Measurements from ENCODE around the gene TXNDC12. TPM values are rescaled to one million over a fixed set of nuclear protein-coding genes. Genes with fewer than 3 reads are reported as not detected.
"Not testable (repeated sequence)": the region's sequence is repeated elsewhere in the genome, so short reads cannot be mapped to it uniquely, and the experiment has no call there.

TXNDC12 gene
- total RNA-seq: 10 to 100 TPM; 22.4 to 26.4 (median 25.5) TPM

DNA sequence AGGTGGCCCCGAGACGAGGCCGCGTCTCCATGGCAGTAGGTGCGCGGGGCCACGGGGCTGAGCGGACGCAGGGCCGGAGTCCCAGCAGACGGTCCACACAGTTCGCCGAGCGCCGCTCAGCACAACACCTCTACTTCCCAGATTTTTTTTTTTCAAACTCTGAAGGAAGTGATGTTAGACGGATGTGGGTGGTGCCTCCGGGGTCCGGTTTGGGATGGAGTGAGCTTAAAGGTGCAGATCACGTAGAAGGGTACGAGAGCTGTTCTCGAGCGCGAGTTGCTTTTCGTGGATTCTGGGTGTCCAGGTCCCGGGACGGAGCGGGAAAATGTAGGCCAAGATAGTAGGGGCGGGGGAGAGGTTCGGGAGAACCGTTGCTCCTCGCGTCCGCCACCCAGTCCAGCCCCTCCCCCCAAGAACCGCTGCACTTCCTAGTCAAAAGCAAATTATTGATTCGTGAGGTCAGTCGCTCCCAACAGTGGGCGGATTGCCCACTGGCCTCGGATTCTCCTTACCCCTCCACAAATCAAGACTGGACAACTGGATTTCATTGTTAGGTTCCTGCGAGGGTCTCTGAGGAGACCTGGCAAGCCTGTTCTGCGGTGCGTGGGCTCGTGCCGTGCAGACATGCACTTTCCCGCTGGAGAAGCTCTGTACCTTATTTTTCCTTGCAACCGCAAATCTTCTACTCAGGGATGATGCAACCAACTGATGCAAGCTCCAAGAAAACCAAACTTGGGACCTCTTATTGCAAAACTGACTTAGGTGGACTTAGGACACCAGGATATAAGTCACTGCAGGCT is at the start of gene TXNDC12:
TXNDC12 (minus strand) TSS at position 126 of the 800 bp plus-strand sequence; CDS start at position 31, 95 bp downstream.
- WGBS: under 1% methylated on average over 43 of the region's 45 CpGs
- H3K36me3 ChIP-seq: peaks cover 4% of the 10 kb centered on the region
- no peaks in the 10 kb centered on the region for H3K9me3 ChIP-seq
- peak; percentile 87 to 92 for DNase-seq (ENCODE audit: low spot score in 2 of 2)
- H3K4me3 ChIP-seq: peak within 1 kb of the TSS; percentile 98
- no peaks in the 10 kb centered on the region for H3K27me3 ChIP-seq
- TF ChIP-seq POLR2A (IDR thresholded peaks at IDR 0.05) (peak in 1 of 2 donors; percentile 64), POLR2AphosphoS5 (IDR thresholded peaks at IDR 0.05) (peak in 2 of 3 donors; percentile 26 to 40), EP300 (IDR thresholded peaks at IDR 0.05) (no peak)
- TF ChIP-seq, protein P1, sequence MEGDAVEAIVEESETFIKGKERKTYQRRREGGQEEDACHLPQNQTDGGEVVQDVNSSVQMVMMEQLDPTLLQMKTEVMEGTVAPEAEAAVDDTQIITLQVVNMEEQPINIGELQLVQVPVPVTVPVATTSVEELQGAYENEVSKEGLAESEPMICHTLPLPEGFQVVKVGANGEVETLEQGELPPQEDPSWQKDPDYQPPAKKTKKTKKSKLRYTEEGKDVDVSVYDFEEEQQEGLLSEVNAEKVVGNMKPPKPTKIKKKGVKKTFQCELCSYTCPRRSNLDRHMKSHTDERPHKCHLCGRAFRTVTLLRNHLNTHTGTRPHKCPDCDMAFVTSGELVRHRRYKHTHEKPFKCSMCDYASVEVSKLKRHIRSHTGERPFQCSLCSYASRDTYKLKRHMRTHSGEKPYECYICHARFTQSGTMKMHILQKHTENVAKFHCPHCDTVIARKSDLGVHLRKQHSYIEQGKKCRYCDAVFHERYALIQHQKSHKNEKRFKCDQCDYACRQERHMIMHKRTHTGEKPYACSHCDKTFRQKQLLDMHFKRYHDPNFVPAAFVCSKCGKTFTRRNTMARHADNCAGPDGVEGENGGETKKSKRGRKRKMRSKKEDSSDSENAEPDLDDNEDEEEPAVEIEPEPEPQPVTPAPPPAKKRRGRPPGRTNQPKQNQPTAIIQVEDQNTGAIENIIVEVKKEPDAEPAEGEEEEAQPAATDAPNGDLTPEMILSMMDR (IDR thresholded peaks at IDR 0.05): no peak
- peaks cover 49% of the 10 kb centered on the region for H3K4me1 ChIP-seq
- peak within 1 kb of the TSS; percentile 96 for H3K27ac ChIP-seq

DNA sequence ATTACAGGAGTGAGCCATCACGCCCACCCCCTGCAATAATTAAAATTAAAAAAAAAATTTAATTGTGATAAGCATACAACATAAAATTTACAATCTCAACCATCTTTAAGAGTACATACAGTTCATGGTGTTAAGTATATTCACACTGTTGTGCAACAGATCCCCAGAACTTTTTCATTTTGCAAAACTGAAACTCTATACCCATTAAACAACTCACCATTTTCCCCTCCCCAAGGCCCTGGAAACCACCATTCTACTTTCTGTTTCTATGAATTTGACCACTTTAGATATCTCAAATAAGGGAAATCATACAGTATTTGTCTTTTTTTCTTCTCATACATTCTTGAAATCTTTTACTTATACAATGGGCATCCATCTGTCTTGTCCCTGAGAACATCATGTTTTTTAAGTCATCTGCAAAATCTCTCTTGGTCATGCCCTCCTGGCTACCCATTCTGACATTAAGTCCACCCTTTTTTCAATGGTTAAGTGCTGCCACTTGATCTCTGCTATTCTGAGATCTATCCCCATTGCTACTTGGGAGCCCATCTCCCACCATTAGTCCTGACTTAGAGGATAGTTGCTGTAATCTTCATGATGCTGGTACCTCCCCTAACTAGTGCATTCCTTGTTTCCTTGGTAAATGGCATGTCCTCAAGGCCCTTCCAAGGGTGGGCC is 47.5 kb upstream of the TXNDC12 start:
- WGBS: 97% methylated on average over 1 of the region's 1 CpG
- Histone ChIP-seq H3K4me1 (no peaks in the 10 kb centered on the region), H3K27ac (no peak overlapping the region), H3K36me3 (no peaks in the 10 kb centered on the region), H3K4me3 (no peak overlapping the region), H3K27me3 (no peaks in the 10 kb centered on the region), H3K9me3 (no peaks in the 10 kb centered on the region)
- DNase-seq (ENCODE audit: low spot score in 2 of 2): no peak
- no peak for TF ChIP-seq EP300 (IDR thresholded peaks at IDR 0.05)
- no peak for TF ChIP-seq POLR2AphosphoS5 (IDR thresholded peaks at IDR 0.05)
- TF ChIP-seq POLR2A (IDR thresholded peaks at IDR 0.05): no peak
- TF ChIP-seq, protein P1 (IDR thresholded peaks at IDR 0.05): no peak

DNA sequence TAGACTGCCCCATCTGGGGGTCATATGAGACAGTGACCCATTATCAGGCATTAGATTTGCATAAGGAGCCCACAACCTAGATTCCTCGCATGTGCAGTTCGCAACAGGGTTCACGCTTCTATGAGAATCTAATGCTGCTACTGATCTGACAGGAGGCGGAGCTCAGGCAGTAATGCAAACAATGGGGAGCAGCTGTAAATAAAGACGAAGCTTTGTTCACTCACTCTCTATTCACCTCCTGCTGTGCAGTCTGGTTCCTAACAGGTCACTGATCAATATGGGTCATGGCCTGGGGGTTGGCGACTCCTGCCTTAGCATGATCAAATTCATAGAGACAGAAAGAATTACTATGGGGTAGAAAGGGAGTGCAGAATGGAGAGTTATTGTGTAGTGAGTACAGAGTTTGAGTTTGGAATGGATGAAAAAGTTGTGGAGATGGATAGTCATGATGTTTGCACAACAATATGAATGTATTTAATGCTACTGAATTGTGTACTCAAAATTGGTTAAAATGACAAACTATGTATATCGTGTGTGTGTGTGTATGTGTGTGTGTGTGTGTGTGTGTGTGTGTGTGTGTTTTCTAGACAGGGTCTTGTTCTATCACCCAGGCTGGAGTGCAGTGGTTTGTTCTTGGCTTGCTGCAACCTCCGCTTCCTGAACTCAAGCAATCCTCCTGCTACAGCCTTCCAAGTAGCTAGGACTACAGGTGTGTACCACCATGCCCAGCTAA is 43.3 kb upstream of the TXNDC12 start:
- Histone ChIP-seq H3K4me1 (no peaks in the 10 kb centered on the region), H3K27ac (no peak overlapping the region), H3K36me3 (no peaks in the 10 kb centered on the region), H3K27me3 (no peaks in the 10 kb centered on the region), H3K4me3 (no peak overlapping the region), H3K9me3 (no peaks in the 10 kb centered on the region)
- 56% methylated on average over 8 of the region's 8 CpGs for WGBS
- DNase-seq (ENCODE audit: low spot score in 2 of 2): no peak
- TF ChIP-seq, protein P1 (IDR thresholded peaks at IDR 0.05): no peak
- no peak for TF ChIP-seq POLR2A (IDR thresholded peaks at IDR 0.05)
- no peak for TF ChIP-seq EP300 (IDR thresholded peaks at IDR 0.05)
- no peak for TF ChIP-seq POLR2AphosphoS5 (IDR thresholded peaks at IDR 0.05)

DNA sequence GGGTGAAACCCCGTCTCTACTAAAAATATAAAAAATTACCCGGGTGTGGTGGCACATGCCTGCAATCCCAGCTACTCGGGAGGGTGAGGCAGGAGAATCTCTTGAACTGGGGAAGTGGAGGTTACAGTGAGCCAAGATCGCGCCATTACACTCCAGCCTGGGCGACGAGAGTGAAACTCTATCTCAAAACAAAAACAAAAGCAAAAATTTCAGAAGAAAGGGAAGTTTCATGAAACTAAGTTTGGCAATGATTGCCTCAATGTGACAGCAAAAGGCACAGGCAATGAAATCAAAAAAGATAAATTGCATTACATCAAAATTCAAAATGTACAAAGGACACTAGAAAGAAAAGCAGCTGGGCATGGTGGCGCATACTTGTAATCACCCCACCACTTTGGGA is 41.2 kb upstream of the TXNDC12 start:
- Histone ChIP-seq H3K4me3 (no peak overlapping the region), H3K36me3 (peaks cover 12% of the 10 kb centered on the region), H3K4me1 (no peaks in the 10 kb centered on the region), H3K27ac (no peak overlapping the region), H3K9me3 (no peaks in the 10 kb centered on the region), H3K27me3 (no peaks in the 10 kb centered on the region)
- no peak for TF ChIP-seq POLR2AphosphoS5 (IDR thresholded peaks at IDR 0.05)
- TF ChIP-seq POLR2A (IDR thresholded peaks at IDR 0.05): no peak
- TF ChIP-seq, protein P1 (IDR thresholded peaks at IDR 0.05): no peak
- TF ChIP-seq EP300 (IDR thresholded peaks at IDR 0.05): no peak
- 76% methylated on average over 8 of the region's 8 CpGs for WGBS
- no peak for DNase-seq (ENCODE audit: low spot score in 2 of 2)

DNA sequence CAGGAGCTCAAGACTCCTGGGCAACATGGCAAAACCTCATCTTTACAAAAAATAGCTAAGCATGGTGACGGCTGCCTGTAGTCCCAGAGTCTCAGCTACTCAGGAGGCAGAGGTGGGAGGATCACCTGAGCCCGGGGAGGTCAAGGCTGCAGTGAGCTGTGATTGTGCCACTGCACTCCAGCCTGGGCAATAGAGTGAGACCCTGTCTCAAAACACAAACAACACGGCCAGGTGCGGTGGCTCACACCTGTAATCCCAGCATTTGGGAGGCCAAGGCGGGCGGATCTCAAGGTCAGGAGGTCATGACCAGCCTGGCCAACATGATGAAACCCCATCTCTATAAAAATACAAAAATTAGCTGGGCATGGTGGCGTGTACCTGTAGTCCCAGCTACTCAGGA is 39.3 kb upstream of the TXNDC12 start:
- 95% methylated on average over 7 of the region's 7 CpGs for WGBS
- not testable (repeated sequence) for H3K9me3 ChIP-seq; H3K4me3 ChIP-seq; H3K27me3 ChIP-seq; H3K4me1 ChIP-seq; DNase-seq (ENCODE audit: low spot score in 2 of 2); H3K27ac ChIP-seq
- H3K36me3 ChIP-seq: peaks cover 24% of the 10 kb centered on the region

DNA sequence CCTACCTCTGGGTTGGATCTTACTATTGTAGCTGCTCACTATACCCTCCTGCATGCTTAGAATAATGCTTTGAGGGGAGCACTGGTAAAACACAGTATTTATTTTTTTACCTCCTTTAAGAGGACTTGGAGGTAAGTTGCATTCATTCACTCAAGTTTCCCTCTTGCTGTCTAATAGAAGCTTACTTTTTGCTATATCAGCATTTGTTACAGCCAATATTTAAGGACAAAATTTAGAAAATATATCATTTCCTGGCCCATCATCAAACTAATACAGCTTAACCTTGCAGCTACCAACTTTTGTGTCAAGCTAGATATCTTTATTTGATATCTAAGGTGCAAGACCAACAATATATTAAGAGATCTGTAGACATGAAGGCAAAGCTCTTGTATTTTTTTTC is 32.9 kb upstream of the TXNDC12 start:
- H3K4me3 ChIP-seq; H3K27ac ChIP-seq; DNase-seq (ENCODE audit: low spot score in 2 of 2); H3K4me1 ChIP-seq; H3K27me3 ChIP-seq; H3K9me3 ChIP-seq: not testable (repeated sequence)
- H3K36me3 ChIP-seq: peaks cover 58% of the 10 kb centered on the region
